CD14-positive monocyte (primary cell): ENCODE results near the gene CCDC40. TPM values are rescaled to one million over a fixed set of nuclear protein-coding genes. Genes with fewer than 3 reads are reported as not detected.

ENCODE experiments used
- DNase-seq, 3 donors: peaks; one replicate each; pipeline ENCODE4 v3.0.0-alpha.2; 2011 to 2022
- H2AFZ ChIP-seq: 2 replicates; pipeline ENCODE4 v1.6.0; 2012; ENCODE audit warnings: mild to moderate bottlenecking, low read depth, low read length, inconsistent platforms; ENCODE audit not compliant: insufficient read depth, poor library complexity, severe bottlenecking
- H3K27ac ChIP-seq, 2 donors: 1 replicate in 1 of 2; 2 replicates in 1 of 2; pipeline ENCODE4 v1.5.1; 2012 to 2013; ENCODE audit warnings: low read length in 2 of 2, control low read depth in 1 of 2, inconsistent platforms in 1 of 2, low read depth in 1 of 2, mild to moderate bottlenecking in 1 of 2
- H3K27me3 ChIP-seq, 2 donors: one replicate each; pipeline versions ENCODE4 v1.6.0 to v1.6.1; 2011 to 2013; ENCODE audit warnings: low read length in 2 of 2; ENCODE audit not compliant: control insufficient read depth in 2 of 2, insufficient read depth in 2 of 2
- H3K36me3 ChIP-seq, 2 donors: replicated peaks in 1 of 2; 1 replicate in 1 of 2; 2 replicates in 1 of 2; pipeline versions ENCODE4 v1.5.1 to v1.6.1; 2012 to 2013; ENCODE audit warnings: low read length in 2 of 2, control low read depth in 1 of 2, inconsistent platforms in 1 of 2, mild to moderate bottlenecking in 1 of 2; ENCODE audit not compliant: insufficient read depth in 2 of 2, control insufficient read depth in 1 of 2
- H3K4me1 ChIP-seq, 2 donors: 1 replicate in 1 of 2; 2 replicates in 1 of 2; pipeline versions ENCODE4 v1.5.1 to v1.6.1; 2012 to 2013; ENCODE audit warnings: low read length in 2 of 2, control low read depth in 1 of 2, inconsistent platforms in 1 of 2, mild to moderate bottlenecking in 1 of 2, moderate library complexity in 1 of 2; ENCODE audit not compliant: insufficient read depth in 2 of 2, control insufficient read depth in 1 of 2
- H3K4me2 ChIP-seq: replicated peaks from 2 replicates; pipeline ENCODE3; 2012; ENCODE audit warnings: low read length, moderate library complexity, mild to moderate bottlenecking; ENCODE audit not compliant: poor library complexity, severe bottlenecking; ENCODE audit errors: extremely low read depth
- H3K4me3 ChIP-seq, 3 experiments: fragments of 200-600 bp in 1 of 3; sonication (generic) in 1 of 3; replicated peaks in 1 of 3; 1 replicate in 2 of 3; 2 replicates in 1 of 3; pipeline ENCODE4 v1.5.1; 2011 to 2013; ENCODE audit warnings: low read length in 3 of 3, mild to moderate bottlenecking in 3 of 3, control low read depth in 2 of 3, low read depth in 2 of 3, inconsistent platforms in 1 of 3, moderate library complexity in 1 of 3
- H3K79me2 ChIP-seq: 2 replicates; pipeline ENCODE4 v1.6.0; 2012; ENCODE audit warnings: mild to moderate bottlenecking, control low read depth, inconsistent platforms, low read length, moderate library complexity; ENCODE audit not compliant: insufficient read depth
- H3K9ac ChIP-seq: 2 replicates; pipeline ENCODE4 v1.6.0; 2017; ENCODE audit warnings: low read length, mild to moderate bottlenecking; ENCODE audit not compliant: insufficient read depth, poor library complexity, severe bottlenecking
- H3K9me3 ChIP-seq, 2 donors: replicated peaks in 1 of 2; 1 replicate in 1 of 2; 2 replicates in 1 of 2; pipeline versions ENCODE4 v1.5.1 to v1.6.1; 2012 to 2013; ENCODE audit warnings: low read length in 2 of 2, control low read depth in 1 of 2; ENCODE audit not compliant: control insufficient read depth in 1 of 2, insufficient read depth in 1 of 2
- H4K20me1 ChIP-seq: 2 replicates; pipeline ENCODE4 v1.6.0; 2012; ENCODE audit warnings: mild to moderate bottlenecking, low read length, control low read depth, moderate library complexity; ENCODE audit not compliant: insufficient read depth
- H3K27ac Mint-ChIP-seq, 7 donors: one replicate each; pipeline ENCODE4 v1.8.0; 2020; ENCODE audit warnings: mild to moderate bottlenecking in 7 of 7, mixed read lengths in 7 of 7, moderate library complexity in 6 of 7, inconsistent platforms in 2 of 7
- H3K27me3 Mint-ChIP-seq, 3 donors: one replicate each; pipeline ENCODE4 v1.8.0; 2021 to 2022; ENCODE audit warnings: low read depth in 3 of 3, mild to moderate bottlenecking in 3 of 3, mixed read lengths in 3 of 3, moderate library complexity in 3 of 3, inconsistent platforms in 1 of 3
- H3K36me3 Mint-ChIP-seq, 2 donors: one replicate each; pipeline ENCODE4 v1.8.0; 2020; ENCODE audit warnings: mixed read lengths in 2 of 2, inconsistent platforms in 1 of 2, mild to moderate bottlenecking in 1 of 2
- H3K4me1 Mint-ChIP-seq: one replicate; pipeline ENCODE4 v1.8.0; 2020; ENCODE audit warnings: mild to moderate bottlenecking, mixed read lengths
- H3K4me3 Mint-ChIP-seq, 2 donors: one replicate each; pipeline ENCODE4 v1.8.0; 2020; ENCODE audit warnings: mild to moderate bottlenecking in 2 of 2, mixed read lengths in 2 of 2, moderate library complexity in 1 of 2
- H3K9me3 Mint-ChIP-seq, 7 donors: one replicate each; pipeline ENCODE4 v1.8.0; 2020 to 2022; ENCODE audit warnings: mixed read lengths in 7 of 7, mild to moderate bottlenecking in 6 of 7, moderate library complexity in 6 of 7, inconsistent platforms in 2 of 7
- CTCF ChIP-seq: fragments of 200-600 bp; IDR thresholded peaks from one replicate; pipeline ENCODE4 v1.8.0; 2022; ENCODE audit warnings: antibody characterized with exemption, mild to moderate bottlenecking
- WGBS: methylation state at CpG from one replicate; pipeline ENCODE4 v1.1.5; 2013; ENCODE audit warnings: missing lambda C conversion rate; ENCODE audit not compliant: insufficient coverage; 5-methylcytosine and 5-hydroxymethylcytosine counted together
- intact Hi-C, 2 donors: fragments of 100-400 bp; cut with micrococcal nuclease; formaldehyde crosslinking; loops; one replicate each; pipeline versions ENCODE4 v1.15.0 to v1.15.1; 2023
- polyA plus RNA-seq, 3 donors: library from polyadenylated mRNA; depleted of rRNA in 1 of 3; unstranded in 2 of 3; stranded (reverse) in 1 of 3; fragments of 300-500 nt in 2 of 3; fragments of >200 nt in 1 of 3; fragmentation: Illumina TruSeq in 2 of 3; gene quantifications; 1 replicate in 2 of 3; 2 replicates in 1 of 3; pipeline ENCODE4 v1.2.3, GENCODE V29; 2012 to 2021

The CCDC40 gene
- polyA plus RNA-seq, 3 donors = 0.21 to 0.27 TPM; not detected in 1

- Histone ChIP-seq H3K4me1 (no peaks in the 10 kb centered on the region), H3K9me3 (no peaks in the 10 kb centered on the region), H2AFZ (no peak overlapping the region), H3K36me3 (peaks cover 49 to 65% of the 10 kb centered on the region in 2 donors), H3K79me2 (no peaks in the 10 kb centered on the region), H3K4me2 (no peak overlapping the region), H3K9ac (no peak overlapping the region), H3K27me3 (no peaks in the 10 kb centered on the region), H3K27ac (no peak overlapping the region), H3K4me3 (no peak overlapping the region), H4K20me1 (no peaks in the 10 kb centered on the region)
- Mint-ChIP-seq H3K27me3 (peaks cover 0 to 2% (median 0%) of the 10 kb centered on the region in 3 donors), H3K27ac (no peak overlapping the region), H3K4me3 (no peak overlapping the region), H3K4me1 (no peaks in the 10 kb centered on the region), H3K36me3 (peaks cover 59 to 94% of the 10 kb centered on the region in 2 donors), H3K9me3 (peaks cover 0 to 2% (median 0%) of the 10 kb centered on the region in 7 donors)
- DNase-seq = no peak
- TF ChIP-seq CTCF = no peak
- intact Hi-C loops = no loop called here
- WGBS = 98% methylated on average over 22 of the region's 24 CpGs
Measured at GRCh38 chr17:80112471-80113032, 76.1 kb downstream of the CCDC40 start.

GRCh38 chr17:80113033-80113484 lies 76.6 kb downstream of the CCDC40 start:
- Histone ChIP-seq H3K27me3 (no peaks in the 10 kb centered on the region), H3K4me1 (no peaks in the 10 kb centered on the region), H4K20me1 (no peaks in the 10 kb centered on the region), H3K4me2 (no peak overlapping the region), H3K79me2 (no peaks in the 10 kb centered on the region), H3K9ac (no peak overlapping the region), H3K4me3 (no peak overlapping the region), H3K36me3 (peaks cover 49 to 64% of the 10 kb centered on the region in 2 donors), H3K9me3 (no peaks in the 10 kb centered on the region), H2AFZ (no peak overlapping the region), H3K27ac (no peak overlapping the region)
- H3K4me1 Mint-ChIP-seq = no peaks in the 10 kb centered on the region
- H3K4me3 Mint-ChIP-seq = no peak overlapping the region
- H3K27me3 Mint-ChIP-seq = peaks cover 0 to 2% (median 0%) of the 10 kb centered on the region in 3 donors
- peak overlapping the region in 1 of 7 donors; percentile 19 for H3K27ac Mint-ChIP-seq
- peaks cover 57 to 96% of the 10 kb centered on the region in 2 donors for H3K36me3 Mint-ChIP-seq
- TF ChIP-seq CTCF = no peak
- DNase-seq = no peak
- WGBS = 75% methylated on average over 4 of the region's 20 CpGs
- intact Hi-C loops = no loop called here
- peaks cover 0 to 2% (median 0%) of the 10 kb centered on the region in 7 donors for H3K9me3 Mint-ChIP-seq
